Smooth muscle cell (in vitro differentiated cells): ENCODE data around the gene FUT8. TPM values are rescaled to one million over a fixed set of nuclear protein-coding genes. Genes with fewer than 3 reads are reported as not detected.

ENCODE experiments used
- DNase-seq: peaks from one replicate; lab custom pipeline; 2025; ENCODE audit not compliant: unreplicated experiment; lab: John Stamatoyannopoulos, UW
- H2AFZ ChIP-seq: fragments of 200-600 bp; sonication (generic); 2 replicates; pipeline ENCODE4 v1.6.0; 2016; ENCODE audit warnings: antibody characterized with exemption, low read depth, mild to moderate bottlenecking
- H3F3A ChIP-seq: fragments of 200-600 bp; sonication (generic); 2 replicates; pipeline ENCODE4 v1.6.0; 2017; ENCODE audit warnings: antibody characterized with exemption, low read depth
- H3K27ac ChIP-seq: fragments of 200-600 bp; sonication (generic); 2 replicates; pipeline ENCODE4 v1.5.1; 2016; ENCODE audit warnings: low read depth, mild to moderate bottlenecking
- H3K27me3 ChIP-seq: fragments of 200-600 bp; sonication (generic); 2 replicates; pipeline ENCODE4 v1.6.1; 2016; ENCODE audit warnings: low read depth, mild to moderate bottlenecking
- H3K36me3 ChIP-seq: fragments of 200-600 bp; sonication (generic); 2 replicates; pipeline ENCODE4 v1.5.1; 2016; ENCODE audit warnings: low read depth
- H3K4me1 ChIP-seq: fragments of 200-600 bp; sonication (generic); 2 replicates; pipeline ENCODE4 v1.5.1; 2016; ENCODE audit warnings: low read depth
- H3K4me2 ChIP-seq: fragments of 200-600 bp; sonication (generic); 2 replicates; pipeline ENCODE4 v1.6.0; 2016; ENCODE audit warnings: mild to moderate bottlenecking
- H3K4me3 ChIP-seq: fragments of 200-600 bp; sonication (generic); 2 replicates; pipeline ENCODE4 v1.5.1; 2016; ENCODE audit warnings: mild to moderate bottlenecking
- H3K79me2 ChIP-seq: fragments of 200-600 bp; sonication (generic); 2 replicates; pipeline ENCODE4 v1.6.0; 2016; ENCODE audit warnings: low read depth, mild to moderate bottlenecking
- H3K9ac ChIP-seq: fragments of 200-600 bp; sonication (generic); 2 replicates; pipeline ENCODE4 v1.6.0; 2016; ENCODE audit warnings: low read depth
- H3K9me3 ChIP-seq: fragments of 200-600 bp; sonication (generic); replicated peaks from 2 replicates; pipeline ENCODE4 v1.5.1; 2016; ENCODE audit warnings: low read depth
- H4K20me1 ChIP-seq: fragments of 200-600 bp; sonication (generic); 2 replicates; pipeline ENCODE4 v1.6.0; 2016; ENCODE audit warnings: low read depth
- WGBS: methylation state at CpG from one replicate; pipeline ENCODE4 v1.1.7; 2016; ENCODE audit warnings: low lambda C conversion rate; 5-methylcytosine and 5-hydroxymethylcytosine counted together
- polyA plus RNA-seq: library from polyadenylated mRNA; unstranded; fragments of >200 nt; fragmentation: Nextera tagmentation; extraction: Ambion mirVana; gene quantifications from 2 replicates; pipeline ENCODE4 v1.2.1, GENCODE V29; 2016
- total RNA-seq: library from RNA; depleted of rRNA; stranded (reverse); fragments of >200 nt; gene quantifications from 2 replicates; pipeline ENCODE4 v1.2.3, GENCODE V29; 2014
- TF ChIP-seq, protein P1 (sequence below): fragments of 200-600 bp; sonication (generic); IDR thresholded peaks from 2 replicates; pipeline ENCODE4 v1.5.1; 2017; ENCODE audit warnings: borderline replicate concordance, mild to moderate bottlenecking, antibody characterized with exemption; ENCODE audit not compliant: insufficient read depth, poor library complexity, severe bottlenecking

Gene FUT8
- total and polyA plus RNA-seq, 2 experiments from 2014 or later, result 12.8 to 50.2 TPM

GRCh38 chr14:65495196-65495595 lies 82.7 kb downstream of the FUT8 start:
- no peaks in the 10 kb centered on the region for H3K9me3 ChIP-seq
- no peak for DNase-seq
- TF ChIP-seq, protein P1, sequence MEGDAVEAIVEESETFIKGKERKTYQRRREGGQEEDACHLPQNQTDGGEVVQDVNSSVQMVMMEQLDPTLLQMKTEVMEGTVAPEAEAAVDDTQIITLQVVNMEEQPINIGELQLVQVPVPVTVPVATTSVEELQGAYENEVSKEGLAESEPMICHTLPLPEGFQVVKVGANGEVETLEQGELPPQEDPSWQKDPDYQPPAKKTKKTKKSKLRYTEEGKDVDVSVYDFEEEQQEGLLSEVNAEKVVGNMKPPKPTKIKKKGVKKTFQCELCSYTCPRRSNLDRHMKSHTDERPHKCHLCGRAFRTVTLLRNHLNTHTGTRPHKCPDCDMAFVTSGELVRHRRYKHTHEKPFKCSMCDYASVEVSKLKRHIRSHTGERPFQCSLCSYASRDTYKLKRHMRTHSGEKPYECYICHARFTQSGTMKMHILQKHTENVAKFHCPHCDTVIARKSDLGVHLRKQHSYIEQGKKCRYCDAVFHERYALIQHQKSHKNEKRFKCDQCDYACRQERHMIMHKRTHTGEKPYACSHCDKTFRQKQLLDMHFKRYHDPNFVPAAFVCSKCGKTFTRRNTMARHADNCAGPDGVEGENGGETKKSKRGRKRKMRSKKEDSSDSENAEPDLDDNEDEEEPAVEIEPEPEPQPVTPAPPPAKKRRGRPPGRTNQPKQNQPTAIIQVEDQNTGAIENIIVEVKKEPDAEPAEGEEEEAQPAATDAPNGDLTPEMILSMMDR, result no peak
- no peak overlapping the region for H2AFZ ChIP-seq
- H3K79me2 ChIP-seq, result peaks cover 3% of the 10 kb centered on the region
- H4K20me1 ChIP-seq, result no peaks in the 10 kb centered on the region
- H3K27me3 ChIP-seq, result no peaks in the 10 kb centered on the region
- peaks cover 3% of the 10 kb centered on the region for H3K4me1 ChIP-seq
- whole genome bisulfite sequencing, result 88% methylated on average over 1 of the region's 1 CpG
- no peak overlapping the region for H3K9ac ChIP-seq
- no peak overlapping the region for H3K4me3 ChIP-seq
- no peak overlapping the region for H3K27ac ChIP-seq
- H3K4me2 ChIP-seq, result no peak overlapping the region
- no peaks in the 10 kb centered on the region for H3K36me3 ChIP-seq
- H3F3A ChIP-seq, result no peaks in the 10 kb centered on the region

DNA sequence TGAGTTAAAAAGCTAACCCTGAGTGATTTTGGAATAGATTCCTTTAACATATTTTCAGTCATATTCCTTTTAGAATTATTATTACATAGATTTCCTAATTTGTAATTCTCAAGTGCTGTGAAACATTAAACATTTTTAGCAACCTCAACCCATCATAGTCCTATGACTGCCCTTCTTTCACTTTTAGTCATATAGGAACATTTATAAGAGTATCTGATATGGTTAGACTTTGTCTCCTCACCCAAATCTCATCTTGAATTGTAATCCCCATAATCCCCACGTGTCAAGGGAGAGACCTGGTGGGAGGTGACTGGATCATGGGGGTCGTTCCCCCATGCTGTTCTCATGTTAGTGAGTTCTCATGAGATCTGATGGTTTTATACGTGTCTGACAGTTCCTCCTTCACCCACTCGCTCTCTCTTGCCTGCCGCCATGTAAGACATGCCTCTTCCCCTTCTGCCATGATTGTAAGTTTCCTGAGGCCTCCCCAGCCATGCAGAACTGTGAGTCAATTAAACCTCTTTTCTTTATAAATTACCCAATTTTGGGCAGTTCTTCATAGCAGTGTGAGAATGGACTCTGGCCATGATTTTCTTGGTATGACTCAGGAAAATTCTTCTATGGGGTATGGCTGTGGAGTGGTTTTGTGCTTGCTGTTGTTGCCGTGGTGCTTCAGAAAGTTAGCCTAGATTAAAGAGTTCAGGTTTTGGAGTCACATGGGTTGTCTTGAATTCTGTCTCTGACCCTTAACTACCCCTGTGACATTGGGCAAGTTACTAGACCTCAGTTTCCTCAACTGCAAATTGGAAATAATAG lies 83.9 kb downstream of the FUT8 start:
- Histone ChIP-seq H3K9ac (no peak overlapping the region), H3K36me3 (no peaks in the 10 kb centered on the region), H3K9me3 (no peaks in the 10 kb centered on the region), H4K20me1 (no peaks in the 10 kb centered on the region), H3K27me3 (no peaks in the 10 kb centered on the region), H3F3A (no peaks in the 10 kb centered on the region), H3K4me3 (no peak overlapping the region), H3K27ac (no peak overlapping the region), H3K4me1 (no peaks in the 10 kb centered on the region), H2AFZ (no peak overlapping the region), H3K79me2 (peaks cover 3% of the 10 kb centered on the region), H3K4me2 (no peak overlapping the region)
- WGBS, result 99% methylated on average over 6 of the region's 6 CpGs
- no peak for DNase-seq
- TF ChIP-seq, protein P1, result no peak

- H3K36me3 ChIP-seq, result no peaks in the 10 kb centered on the region
- no peak for DNase-seq
- no peak overlapping the region for H3K9ac ChIP-seq
- TF ChIP-seq, protein P1, result no peak
- no peaks in the 10 kb centered on the region for H3K27me3 ChIP-seq
- H3K27ac ChIP-seq, result no peak overlapping the region
- no peaks in the 10 kb centered on the region for H3F3A ChIP-seq
- no peak overlapping the region for H3K4me3 ChIP-seq
- H2AFZ ChIP-seq, result no peak overlapping the region
- H4K20me1 ChIP-seq, result no peaks in the 10 kb centered on the region
- H3K4me1 ChIP-seq, result no peaks in the 10 kb centered on the region
- H3K9me3 ChIP-seq, result no peaks in the 10 kb centered on the region
- peaks cover 3% of the 10 kb centered on the region for H3K79me2 ChIP-seq
- H3K4me2 ChIP-seq, result no peak overlapping the region
Measured at GRCh38 chr14:65499138-65499537, 86.6 kb downstream of the FUT8 start.

DNA sequence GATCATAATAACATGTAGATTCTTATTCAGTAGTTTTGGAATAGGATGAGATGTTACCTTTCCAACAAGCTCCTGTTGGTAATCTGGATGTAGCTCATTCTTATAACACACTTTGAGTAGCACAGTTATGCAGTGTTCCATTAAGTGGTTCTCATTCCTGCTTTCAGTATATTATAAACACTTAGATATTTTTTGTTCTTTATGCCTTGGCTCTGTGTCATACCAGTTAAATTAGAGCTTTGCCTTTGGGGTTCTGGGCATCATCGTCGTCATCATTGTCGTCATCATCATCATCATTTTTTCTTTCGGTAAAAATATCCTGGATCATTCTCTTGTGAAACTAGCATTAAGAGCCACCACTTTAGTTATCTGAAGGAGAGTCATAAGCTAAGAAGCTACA lies 87.5 kb downstream of the FUT8 start:
- peaks cover 3% of the 10 kb centered on the region for H3K79me2 ChIP-seq
- TF ChIP-seq, protein P1, result no peak
- WGBS, result 99% methylated on average over 4 of the region's 4 CpGs

More for the DNA sequence above, 87.5 kb downstream of the FUT8 start:
- no peaks in the 10 kb centered on the region for H3K27me3 ChIP-seq
- H3K36me3 ChIP-seq, result no peaks in the 10 kb centered on the region
- no peak overlapping the region for H2AFZ ChIP-seq
- no peaks in the 10 kb centered on the region for H3K9me3 ChIP-seq
- no peak overlapping the region for H3K9ac ChIP-seq
- H3K4me2 ChIP-seq, result no peak overlapping the region
- no peak overlapping the region for H3K27ac ChIP-seq
- H3K4me1 ChIP-seq, result no peaks in the 10 kb centered on the region
- no peaks in the 10 kb centered on the region for H3F3A ChIP-seq
- DNase-seq, result no peak
- H4K20me1 ChIP-seq, result no peaks in the 10 kb centered on the region
- no peak overlapping the region for H3K4me3 ChIP-seq
